GM06990 (cell line): ENCODE results near the gene STON1.

Experiments
- DNase-seq: peaks from one replicate; pipeline ENCODE4 v3.0.0-alpha.2; 2011; ENCODE audit not compliant: insufficient read length; ENCODE audit errors: extremely low read depth
- H3K27me3 ChIP-seq: replicated peaks from 2 replicates; pipeline ENCODE4 v1.6.0; 2011; ENCODE audit warnings: low read length; ENCODE audit not compliant: control insufficient read depth, insufficient read depth
- H3K36me3 ChIP-seq: 2 replicates; pipeline ENCODE4 v1.5.1; 2011; ENCODE audit warnings: low read length; ENCODE audit not compliant: control insufficient read depth, insufficient read depth
- H3K4me3 ChIP-seq: replicated peaks from 2 replicates; pipeline ENCODE4 v1.5.1; 2011; ENCODE audit warnings: low read depth, mild to moderate bottlenecking, control low read depth, low read length
- TF ChIP-seq, protein P1 (sequence below): IDR thresholded peaks from 2 replicates; pipeline ENCODE4 v1.5.1; 2011; ENCODE audit warnings: low read length, control low read depth, mild to moderate bottlenecking, inconsistent platforms; ENCODE audit not compliant: insufficient read depth, poor library complexity, severe bottlenecking

STON1 gene

DNA sequence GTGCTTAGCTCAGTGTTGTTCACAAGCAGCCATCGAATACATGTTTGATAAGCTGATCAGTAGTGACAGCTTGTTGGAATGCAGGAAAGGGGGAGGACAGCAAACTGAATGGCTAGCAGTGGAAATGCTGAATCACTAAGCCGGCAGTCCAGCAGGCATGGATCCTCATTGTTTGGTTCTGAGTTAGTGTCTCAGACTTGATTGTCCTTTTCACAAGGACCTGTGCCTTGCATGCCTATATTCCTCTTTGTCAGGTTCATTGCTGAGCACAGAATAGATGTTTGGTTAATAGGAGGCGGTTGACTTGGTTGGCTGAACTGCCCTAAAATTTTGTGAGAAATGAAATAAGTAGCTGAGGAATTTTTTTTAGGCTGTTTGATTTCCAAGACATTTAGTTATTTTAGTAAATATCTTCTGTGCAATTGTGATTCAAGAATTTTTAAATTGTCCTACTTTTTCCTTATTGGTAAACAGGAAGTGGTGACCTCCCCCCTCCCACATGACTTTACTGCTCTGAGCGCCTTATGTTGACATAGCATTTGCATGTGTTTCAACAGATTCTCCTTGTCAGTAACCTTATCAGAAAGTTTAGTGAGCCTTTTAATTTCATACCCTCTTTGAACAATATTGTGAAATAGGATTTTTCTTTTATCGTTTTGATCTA lies 21.4 kb upstream of the STON1 start:
- Histone ChIP-seq H3K27me3 (no peaks in the 10 kb centered on the region), H3K36me3 (peaks cover 6% of the 10 kb centered on the region), H3K4me3 (no peak overlapping the region)
- TF ChIP-seq, protein P1, sequence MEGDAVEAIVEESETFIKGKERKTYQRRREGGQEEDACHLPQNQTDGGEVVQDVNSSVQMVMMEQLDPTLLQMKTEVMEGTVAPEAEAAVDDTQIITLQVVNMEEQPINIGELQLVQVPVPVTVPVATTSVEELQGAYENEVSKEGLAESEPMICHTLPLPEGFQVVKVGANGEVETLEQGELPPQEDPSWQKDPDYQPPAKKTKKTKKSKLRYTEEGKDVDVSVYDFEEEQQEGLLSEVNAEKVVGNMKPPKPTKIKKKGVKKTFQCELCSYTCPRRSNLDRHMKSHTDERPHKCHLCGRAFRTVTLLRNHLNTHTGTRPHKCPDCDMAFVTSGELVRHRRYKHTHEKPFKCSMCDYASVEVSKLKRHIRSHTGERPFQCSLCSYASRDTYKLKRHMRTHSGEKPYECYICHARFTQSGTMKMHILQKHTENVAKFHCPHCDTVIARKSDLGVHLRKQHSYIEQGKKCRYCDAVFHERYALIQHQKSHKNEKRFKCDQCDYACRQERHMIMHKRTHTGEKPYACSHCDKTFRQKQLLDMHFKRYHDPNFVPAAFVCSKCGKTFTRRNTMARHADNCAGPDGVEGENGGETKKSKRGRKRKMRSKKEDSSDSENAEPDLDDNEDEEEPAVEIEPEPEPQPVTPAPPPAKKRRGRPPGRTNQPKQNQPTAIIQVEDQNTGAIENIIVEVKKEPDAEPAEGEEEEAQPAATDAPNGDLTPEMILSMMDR = no peak
- DNase-seq = no peak

DNA sequence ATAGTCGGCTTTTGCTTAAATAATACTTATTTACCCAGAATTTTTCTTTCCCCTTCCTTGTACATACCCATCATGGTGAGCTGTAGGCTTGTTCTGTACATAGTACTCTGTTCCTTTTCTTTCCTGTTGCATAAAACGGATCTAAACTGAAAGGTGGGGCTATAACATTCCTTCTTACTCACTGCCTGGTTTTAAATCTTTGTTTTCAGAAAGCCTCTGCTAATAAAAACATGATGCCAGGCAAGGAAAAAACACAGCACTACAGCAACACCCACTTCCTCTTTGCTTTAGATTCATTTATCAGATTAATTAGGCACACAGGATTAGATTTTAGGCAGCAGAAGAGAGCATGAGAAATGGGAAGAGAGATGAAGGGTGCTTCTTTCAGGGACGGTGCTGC lies 19.6 kb upstream of the STON1 start:
- H3K36me3 ChIP-seq = peaks cover 6% of the 10 kb centered on the region
- no peak overlapping the region for H3K4me3 ChIP-seq
- no peak for DNase-seq
- no peaks in the 10 kb centered on the region for H3K27me3 ChIP-seq
- TF ChIP-seq, protein P1 = no peak

DNA sequence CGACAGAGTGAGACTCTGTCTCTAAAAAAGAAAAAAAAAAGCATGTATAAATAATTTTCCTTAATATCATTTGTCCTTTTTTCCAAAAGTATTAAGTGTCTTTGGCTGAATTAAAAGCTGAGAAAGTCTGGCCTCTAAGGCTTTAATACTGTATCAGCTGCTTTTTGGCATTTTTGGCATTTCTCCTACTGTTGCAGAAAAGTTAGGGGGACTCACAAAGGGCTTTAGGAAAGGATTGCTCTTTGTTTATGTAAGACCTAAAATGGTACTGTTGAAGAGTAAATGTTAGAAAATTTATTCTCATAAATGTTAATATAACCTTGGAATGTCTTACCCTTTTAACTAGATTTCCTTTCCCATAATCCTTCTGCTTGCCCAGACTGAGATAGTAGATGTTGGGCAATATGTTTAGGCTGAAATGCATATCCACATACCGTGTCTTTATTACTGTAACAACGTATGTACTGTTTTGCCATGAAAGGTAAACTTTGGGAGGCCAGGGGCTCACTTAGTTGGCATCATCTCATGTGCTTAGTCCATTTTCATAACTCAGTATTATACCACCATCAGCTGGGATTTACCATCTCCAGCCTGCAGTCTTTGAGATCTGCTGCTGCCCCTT lies 18.0 kb upstream of the STON1 start:
- Histone ChIP-seq H3K4me3 (no peak overlapping the region), H3K36me3 (peaks cover 6% of the 10 kb centered on the region), H3K27me3 (no peaks in the 10 kb centered on the region)
- no peak for DNase-seq
- TF ChIP-seq, protein P1 = no peak

DNA sequence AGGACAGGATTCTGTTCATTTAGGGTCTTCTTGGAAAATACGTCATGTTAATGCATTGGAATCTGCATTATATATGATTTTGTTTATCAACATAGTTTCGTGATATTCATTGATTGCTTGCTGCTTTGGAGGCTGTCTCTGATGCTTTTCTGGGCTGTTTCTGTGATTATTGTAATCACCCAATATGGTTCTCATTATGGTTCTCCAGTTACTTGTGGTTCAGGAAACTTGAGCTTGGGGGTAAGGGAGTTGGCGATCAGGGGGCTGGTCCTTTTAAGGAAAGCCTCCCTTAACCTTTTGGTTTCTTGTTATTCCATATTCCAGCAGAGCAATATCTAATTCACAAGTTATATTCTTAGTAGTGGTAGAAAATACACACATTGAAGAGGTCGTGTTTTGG lies 17.4 kb upstream of the STON1 start:
- peaks cover 6% of the 10 kb centered on the region for H3K36me3 ChIP-seq
- no peak for DNase-seq
- TF ChIP-seq, protein P1 = no peak
- no peaks in the 10 kb centered on the region for H3K27me3 ChIP-seq
- H3K4me3 ChIP-seq = no peak overlapping the region

DNA sequence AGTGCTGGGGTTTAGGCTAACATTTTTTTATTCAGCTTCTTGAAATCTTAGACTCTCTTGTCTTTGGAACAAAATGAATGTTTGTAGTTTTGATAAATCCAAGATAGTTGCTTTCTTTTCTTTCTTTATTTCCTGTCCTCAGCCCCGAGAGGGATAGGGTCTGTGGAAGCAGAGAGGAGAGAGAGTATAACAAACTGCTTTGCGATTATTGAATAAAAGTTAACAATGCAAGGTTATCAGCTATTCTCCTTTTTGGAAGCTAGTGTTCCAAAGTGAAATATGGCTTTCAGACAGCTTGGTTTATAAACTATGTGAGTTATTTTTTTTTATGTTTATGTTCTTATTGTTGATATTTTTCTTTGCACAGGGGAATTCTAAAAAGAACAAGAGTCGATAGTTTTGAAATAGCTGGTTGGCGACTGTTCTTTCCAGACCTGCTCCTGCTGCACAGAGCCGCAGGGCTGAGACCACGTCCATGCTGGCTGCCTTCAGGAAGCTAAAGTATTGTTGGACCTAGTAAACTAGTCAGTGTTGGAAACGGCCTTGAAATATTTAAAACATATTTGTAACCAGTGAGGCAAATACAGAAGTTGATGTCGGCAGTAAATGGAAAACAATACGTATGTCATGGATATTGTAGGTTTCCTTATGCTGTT lies 15.5 kb upstream of the STON1 start:
- TF ChIP-seq, protein P1 = no peak
- peaks cover 5% of the 10 kb centered on the region for H3K36me3 ChIP-seq
- no peaks in the 10 kb centered on the region for H3K27me3 ChIP-seq
- DNase-seq = no peak
- H3K4me3 ChIP-seq = no peak overlapping the region
